Suprapubic skin (tissue), 4 donors: ENCODE results near the gene CSTF2. TPM values are rescaled to one million over a fixed set of nuclear protein-coding genes. Genes with fewer than 3 reads are reported as not detected.

Source experiments
- DNase-seq, 2 donors: peaks; one replicate each; pipeline ENCODE4 v3.0.0-alpha.2; 2019; ENCODE audit warnings: low spot score in 2 of 2
- H3K27ac ChIP-seq: fragments of 200-600 bp; sonication (generic); one replicate; pipeline ENCODE4 v1.5.1; 2019
- H3K27me3 ChIP-seq: fragments of 200-600 bp; sonication (generic); one replicate; pipeline ENCODE4 v1.5.1; 2019
- H3K36me3 ChIP-seq: fragments of 200-600 bp; sonication (generic); one replicate; pipeline ENCODE4 v1.5.1; 2019
- H3K4me1 ChIP-seq: fragments of 200-600 bp; sonication (generic); one replicate; pipeline ENCODE4 v1.5.1; 2019
- H3K4me3 ChIP-seq: fragments of 200-600 bp; sonication (generic); one replicate; pipeline ENCODE4 v1.5.1; 2019; ENCODE audit warnings: mild to moderate bottlenecking
- H3K9me3 ChIP-seq: fragments of 200-600 bp; sonication (generic); one replicate; pipeline ENCODE4 v1.5.1; 2019
- EP300 ChIP-seq: sonication (generic); formaldehyde crosslinking; IDR thresholded peaks from one replicate; pipeline ENCODE4 v1.6.1; 2017; ENCODE audit warnings: antibody characterized with exemption
- POLR2A ChIP-seq, 2 donors: fragments of 450-650 bp; IDR thresholded peaks; one replicate each; pipeline ENCODE4 v1.6.1; 2017; ENCODE audit warnings: antibody characterized with exemption in 2 of 2, mild to moderate bottlenecking in 2 of 2, moderate library complexity in 2 of 2
- POLR2AphosphoS5 ChIP-seq, 3 donors: sonication (generic); formaldehyde crosslinking; IDR thresholded peaks; one replicate each; pipeline ENCODE4 v1.6.1; 2017; ENCODE audit warnings: antibody characterized with exemption in 3 of 3
- WGBS: methylation state at CpG from one replicate; pipeline ENCODE4 v1.1.5; 2018; 5-methylcytosine and 5-hydroxymethylcytosine counted together
- total RNA-seq, 4 donors: library from RNA; depleted of rRNA; stranded (reverse); fragments of >200 nt; gene quantifications; one replicate each; pipeline ENCODE4 v1.1.0, GENCODE V29; 2016
- TF ChIP-seq, protein P1 (sequence below), 2 donors: fragments of 200-600 bp in 1 of 2; fragments of 450-650 bp in 1 of 2; sonication (generic) in 1 of 2; IDR thresholded peaks; one replicate each; pipeline ENCODE4 v1.5.1; 2016 to 2019; ENCODE audit warnings: antibody characterized with exemption in 2 of 2, mild to moderate bottlenecking in 1 of 2, moderate library complexity in 1 of 2

The CSTF2 gene
- total RNA-seq, 4 donors from 2014 or later: 10.5 to 18.5 (median 14.4) TPM

DNA sequence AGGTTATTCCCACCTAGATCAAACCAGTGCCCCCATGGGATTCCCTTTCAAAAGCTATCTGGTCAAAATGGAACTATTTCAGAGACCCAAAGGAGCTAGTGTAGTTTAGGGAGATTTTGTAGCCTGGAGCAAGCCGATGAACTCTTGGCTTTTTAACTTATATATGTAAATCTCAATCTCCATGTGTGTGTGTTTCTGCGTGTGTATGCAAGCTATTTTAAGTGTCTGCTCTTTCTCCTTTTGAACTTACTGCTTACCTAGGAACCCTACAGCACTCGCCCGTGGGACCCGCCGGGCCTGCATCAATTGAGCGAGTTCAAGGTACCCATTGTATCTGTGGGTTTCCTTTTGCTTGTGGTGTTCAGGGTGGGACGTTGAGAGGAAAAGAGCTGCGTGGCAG lies 10.4 kb downstream of the CSTF2 start:
- Histone ChIP-seq H3K36me3 (peaks cover 37% of the 10 kb centered on the region), H3K27me3 (no peaks in the 10 kb centered on the region), H3K9me3 (no peaks in the 10 kb centered on the region), H3K27ac (no peak overlapping the region), H3K4me3 (no peak overlapping the region), H3K4me1 (no peaks in the 10 kb centered on the region)
- DNase-seq: no peak
- 87% methylated on average over 9 of the region's 9 CpGs for WGBS
- TF ChIP-seq POLR2AphosphoS5 (IDR thresholded peaks at IDR 0.05) (no peak), POLR2A (IDR thresholded peaks at IDR 0.05) (no peak), EP300 (no peak)
- TF ChIP-seq, protein P1, sequence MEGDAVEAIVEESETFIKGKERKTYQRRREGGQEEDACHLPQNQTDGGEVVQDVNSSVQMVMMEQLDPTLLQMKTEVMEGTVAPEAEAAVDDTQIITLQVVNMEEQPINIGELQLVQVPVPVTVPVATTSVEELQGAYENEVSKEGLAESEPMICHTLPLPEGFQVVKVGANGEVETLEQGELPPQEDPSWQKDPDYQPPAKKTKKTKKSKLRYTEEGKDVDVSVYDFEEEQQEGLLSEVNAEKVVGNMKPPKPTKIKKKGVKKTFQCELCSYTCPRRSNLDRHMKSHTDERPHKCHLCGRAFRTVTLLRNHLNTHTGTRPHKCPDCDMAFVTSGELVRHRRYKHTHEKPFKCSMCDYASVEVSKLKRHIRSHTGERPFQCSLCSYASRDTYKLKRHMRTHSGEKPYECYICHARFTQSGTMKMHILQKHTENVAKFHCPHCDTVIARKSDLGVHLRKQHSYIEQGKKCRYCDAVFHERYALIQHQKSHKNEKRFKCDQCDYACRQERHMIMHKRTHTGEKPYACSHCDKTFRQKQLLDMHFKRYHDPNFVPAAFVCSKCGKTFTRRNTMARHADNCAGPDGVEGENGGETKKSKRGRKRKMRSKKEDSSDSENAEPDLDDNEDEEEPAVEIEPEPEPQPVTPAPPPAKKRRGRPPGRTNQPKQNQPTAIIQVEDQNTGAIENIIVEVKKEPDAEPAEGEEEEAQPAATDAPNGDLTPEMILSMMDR (IDR thresholded peaks at IDR 0.05): no peak

DNA sequence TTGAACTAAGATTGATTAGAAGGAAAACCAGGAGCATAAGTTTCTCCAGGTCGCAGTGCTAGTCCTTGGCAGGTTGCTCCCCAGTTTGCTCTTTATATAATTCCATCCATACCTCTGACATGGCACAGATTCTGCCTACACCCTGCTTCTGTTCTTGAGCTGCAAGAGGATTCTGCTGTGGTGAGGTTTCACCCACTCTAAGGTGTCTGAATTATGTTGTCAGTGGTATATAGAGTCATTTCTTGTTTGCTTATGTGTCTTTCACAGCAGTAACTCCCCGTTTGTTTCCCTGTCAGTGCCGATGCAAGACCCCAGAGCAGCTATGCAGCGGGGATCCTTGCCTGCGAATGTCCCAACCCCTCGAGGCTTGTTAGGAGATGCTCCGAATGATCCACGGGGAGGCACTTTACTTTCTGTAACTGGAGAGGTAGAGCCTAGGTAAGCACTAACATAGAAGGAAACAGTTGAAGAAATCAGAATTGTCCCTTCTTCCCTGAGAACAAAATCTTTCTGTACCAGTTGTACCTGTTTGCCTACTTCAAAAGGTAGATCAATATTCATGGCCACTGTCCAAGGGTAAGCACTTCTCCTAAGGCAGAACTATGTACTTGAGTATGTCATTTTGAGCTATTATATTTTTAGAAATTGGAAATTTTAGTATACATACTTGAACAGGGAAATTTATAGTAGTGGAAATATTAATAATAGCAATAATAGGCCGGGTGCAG lies 11.2 kb downstream of the CSTF2 start:
- no peak overlapping the region for H3K4me3 ChIP-seq
- TF ChIP-seq, protein P1 (IDR thresholded peaks at IDR 0.05): no peak
- TF ChIP-seq EP300 (no peak), POLR2A (IDR thresholded peaks at IDR 0.05) (no peak), POLR2AphosphoS5 (IDR thresholded peaks at IDR 0.05) (no peak)
- peaks cover 37% of the 10 kb centered on the region for H3K36me3 ChIP-seq
- no peaks in the 10 kb centered on the region for H3K9me3 ChIP-seq
- DNase-seq: no peak
- no peaks in the 10 kb centered on the region for H3K4me1 ChIP-seq
- 90% methylated on average over 8 of the region's 9 CpGs for WGBS
- H3K27ac ChIP-seq: no peak overlapping the region
- H3K27me3 ChIP-seq: no peaks in the 10 kb centered on the region

DNA sequence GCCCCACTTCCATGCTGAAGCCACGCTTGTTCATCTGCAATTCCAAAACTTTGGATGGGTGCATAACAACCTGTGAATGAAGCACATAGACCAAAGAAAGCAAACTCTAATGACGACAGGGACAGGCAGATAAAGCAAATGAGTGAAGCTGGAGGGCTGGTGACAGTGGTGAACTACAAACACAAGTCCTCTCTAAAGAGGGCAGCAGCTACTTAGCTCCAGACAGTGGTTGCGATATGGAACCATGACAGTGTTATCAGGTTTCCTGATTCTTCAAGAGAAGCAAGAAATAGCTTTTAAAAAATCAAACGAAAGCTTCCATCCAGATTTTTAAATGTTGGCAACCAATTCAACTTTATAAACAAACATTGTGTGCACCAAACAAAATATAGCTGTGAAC lies 30.1 kb downstream of the CSTF2 start:
- Histone ChIP-seq H3K4me3 (no peak overlapping the region), H3K36me3 (no peaks in the 10 kb centered on the region), H3K9me3 (no peaks in the 10 kb centered on the region), H3K27ac (no peak overlapping the region), H3K27me3 (no peaks in the 10 kb centered on the region), H3K4me1 (no peaks in the 10 kb centered on the region)
- DNase-seq: no peak
- 69% methylated on average over 4 of the region's 4 CpGs for WGBS
- TF ChIP-seq, protein P1 (IDR thresholded peaks at IDR 0.05): no peak
- TF ChIP-seq POLR2A (IDR thresholded peaks at IDR 0.05) (no peak), POLR2AphosphoS5 (IDR thresholded peaks at IDR 0.05) (no peak), EP300 (no peak)

DNA sequence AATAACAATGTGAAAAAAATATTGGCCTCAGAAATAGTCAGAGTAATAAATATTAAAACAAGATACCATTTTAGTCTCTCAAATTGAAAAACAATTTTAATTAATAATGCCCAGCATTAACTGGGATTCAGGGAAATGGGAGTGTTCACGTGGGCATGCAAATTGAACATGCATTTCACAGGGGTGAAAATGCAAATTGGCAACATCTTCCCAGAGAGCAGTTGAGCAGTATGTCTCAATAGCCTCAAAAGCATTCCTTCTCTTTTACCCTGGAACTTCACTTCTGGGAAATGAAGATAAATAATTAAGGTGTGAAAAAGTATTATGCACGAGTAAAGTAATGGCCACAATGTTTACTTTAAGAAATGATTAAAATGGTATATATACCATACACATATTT lies 32.6 kb downstream of the CSTF2 start:
- Histone ChIP-seq H3K27ac (no peak overlapping the region), H3K9me3 (no peaks in the 10 kb centered on the region), H3K4me3 (no peak overlapping the region), H3K27me3 (no peaks in the 10 kb centered on the region), H3K36me3 (no peaks in the 10 kb centered on the region), H3K4me1 (no peaks in the 10 kb centered on the region)
- DNase-seq: no peak
- WGBS: 68% methylated on average over 2 of the region's 2 CpGs
- TF ChIP-seq EP300 (no peak), POLR2A (IDR thresholded peaks at IDR 0.05) (no peak), POLR2AphosphoS5 (IDR thresholded peaks at IDR 0.05) (no peak)
- TF ChIP-seq, protein P1 (IDR thresholded peaks at IDR 0.05): no peak

DNA sequence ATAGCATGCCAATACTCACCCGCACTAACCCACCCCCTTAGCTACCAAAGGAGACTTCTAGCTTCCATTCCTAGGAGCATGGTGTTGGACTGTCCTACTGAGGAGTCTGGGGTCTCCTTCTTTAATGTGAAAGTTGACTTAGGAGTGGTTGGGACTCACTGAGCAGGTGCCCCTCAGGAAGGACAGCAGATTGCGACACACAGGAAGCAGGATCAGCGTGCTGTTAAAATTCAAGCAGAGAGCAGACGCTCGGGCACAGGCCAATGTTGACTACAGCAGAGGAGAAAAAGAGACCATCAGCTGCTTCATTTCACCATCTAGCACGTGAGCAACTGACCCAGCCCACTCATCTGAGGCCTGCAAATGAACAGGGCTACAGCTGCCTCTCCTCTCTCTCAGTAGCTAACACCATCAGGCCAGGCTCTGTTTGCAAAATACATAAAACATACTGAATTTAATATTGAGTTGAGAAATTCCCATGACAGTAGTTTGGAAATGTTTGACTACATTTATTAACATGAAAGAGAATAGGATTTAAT lies 43.2 kb downstream of the CSTF2 start:
- TF ChIP-seq POLR2A (IDR thresholded peaks at IDR 0.05) (no peak), EP300 (no peak), POLR2AphosphoS5 (IDR thresholded peaks at IDR 0.05) (no peak)
- TF ChIP-seq, protein P1 (IDR thresholded peaks at IDR 0.05): no peak
- Histone ChIP-seq H3K27me3 (no peaks in the 10 kb centered on the region), H3K4me1 (no peaks in the 10 kb centered on the region), H3K4me3 (no peak overlapping the region), H3K36me3 (no peaks in the 10 kb centered on the region), H3K27ac (no peak overlapping the region), H3K9me3 (no peaks in the 10 kb centered on the region)
- DNase-seq: no peak
- WGBS: 71% methylated on average over 6 of the region's 6 CpGs
